HEK293 (cell line): Measurements from ENCODE around the gene LRFN4.

Source experiments
- CTCF ChIA-PET: fragments of 350-600 bp; formaldehyde crosslinking; extraction: SDS; loops from one replicate; lab custom pipeline; 2021; ENCODE audit warnings: antibody characterized with exemption; lab: Yijun Ruan, JAX
- POLR2A ChIA-PET: fragments of 300-600 bp; formaldehyde crosslinking; extraction: SDS; loops from one replicate; lab custom pipeline; 2020; ENCODE audit warnings: antibody characterized with exemption, inconsistent platforms; lab: Yijun Ruan, JAX
- H3K27ac ChIP-seq: fragments of 200-500 bp; sonication (Bioruptor generic); 2 replicates; pipeline ENCODE4 v1.5.1; 2014; ENCODE audit warnings: low read depth, low read length, control low read depth, inconsistent platforms; ENCODE audit errors: extremely low read depth
- H3K36me3 ChIP-seq, 2 experiments: fragments of 200-500 bp in 1 of 2; sonication (Bioruptor generic) in 1 of 2; 1 replicate in 1 of 2; 2 replicates in 1 of 2; pipeline ENCODE4 v1.5.1; 2014 to 2017; ENCODE audit warnings: inconsistent platforms in 2 of 2, low read length in 2 of 2; ENCODE audit not compliant: control insufficient read depth in 2 of 2, insufficient read depth in 1 of 2
- H3K4me1 ChIP-seq: fragments of 200-500 bp; sonication (Bioruptor generic); 2 replicates; pipeline ENCODE4 v1.5.1; 2014; ENCODE audit warnings: mild to moderate bottlenecking, low read length, inconsistent platforms; ENCODE audit not compliant: control insufficient read depth, insufficient read depth
- H3K4me3 ChIP-seq: 2 replicates; pipeline ENCODE4 v1.5.1; 2011; ENCODE audit warnings: low read depth, mild to moderate bottlenecking, control low read depth, low read length, moderate library complexity
- H3K9me3 ChIP-seq: fragments of 200-500 bp; sonication (Bioruptor generic); 2 replicates; pipeline ENCODE4 v1.5.1; 2014; ENCODE audit warnings: low read depth, low read length, inconsistent platforms; ENCODE audit not compliant: control insufficient read depth, insufficient read depth
- GLIS1 ChIP-seq: fragments of 450-650 bp; formaldehyde crosslinking; IDR thresholded peaks from 2 replicates; pipeline ENCODE4 v1.5.1; 2016; ENCODE audit warnings: missing biosample characterization, missing genetic modification characterization
- IKZF3 ChIP-seq: fragments of 450-650 bp; IDR thresholded peaks from 2 replicates; pipeline ENCODE4 v1.5.0; 2018; ENCODE audit warnings: missing biosample characterization, mild to moderate bottlenecking, missing genetic modification characterization, moderate library complexity
- KLF10 ChIP-seq: fragments of 450-650 bp; IDR thresholded peaks from 2 replicates; pipeline ENCODE4 v1.5.1; 2018; ENCODE audit warnings: missing biosample characterization, mild to moderate bottlenecking, missing genetic modification characterization
- KLF7 ChIP-seq: fragments of 450-650 bp; formaldehyde crosslinking; IDR thresholded peaks from 2 replicates; pipeline ENCODE4 v1.5.1; 2016; ENCODE audit warnings: missing biosample characterization, missing genetic modification characterization, borderline replicate concordance
- RBAK ChIP-seq: fragments of 450-650 bp; formaldehyde crosslinking; IDR thresholded peaks from 2 replicates; pipeline ENCODE4 v1.5.1; 2016; ENCODE audit warnings: missing biosample characterization, missing genetic modification characterization
- ZBTB20 ChIP-seq: fragments of 450-650 bp; formaldehyde crosslinking; IDR thresholded peaks from 2 replicates; pipeline ENCODE4 v1.5.1; 2016; ENCODE audit warnings: missing biosample characterization, missing genetic modification characterization
- ZIC2 ChIP-seq: fragments of 450-650 bp; formaldehyde crosslinking; IDR thresholded peaks from 2 replicates; pipeline ENCODE4 v1.5.1; 2016; ENCODE audit warnings: missing biosample characterization, missing genetic modification characterization
- ZNF10 ChIP-seq: fragments of 450-650 bp; formaldehyde crosslinking; IDR thresholded peaks from 2 replicates; pipeline ENCODE4 v1.5.1; 2017; ENCODE audit warnings: missing biosample characterization, missing genetic modification characterization
- ZNF214 ChIP-seq: fragments of 450-650 bp; formaldehyde crosslinking; IDR thresholded peaks from 2 replicates; pipeline ENCODE4 v1.5.1; 2017; ENCODE audit warnings: missing biosample characterization, mild to moderate bottlenecking, missing genetic modification characterization, borderline replicate concordance
- ZNF324 ChIP-seq: fragments of 450-650 bp; formaldehyde crosslinking; IDR thresholded peaks from 2 replicates; pipeline ENCODE4 v1.5.1; 2016; ENCODE audit warnings: missing biosample characterization, missing genetic modification characterization
- ZNF48 ChIP-seq: fragments of 450-650 bp; formaldehyde crosslinking; IDR thresholded peaks from 2 replicates; pipeline ENCODE4 v1.5.1; 2016; ENCODE audit warnings: missing biosample characterization, missing genetic modification characterization
- ZNF514 ChIP-seq: fragments of 450-650 bp; formaldehyde crosslinking; IDR thresholded peaks from 2 replicates; pipeline ENCODE4 v1.5.1; 2016; ENCODE audit warnings: missing biosample characterization, missing genetic modification characterization
- ZNF521 ChIP-seq: fragments of 450-650 bp; formaldehyde crosslinking; IDR thresholded peaks from 2 replicates; pipeline ENCODE4 v1.5.1; 2017; ENCODE audit warnings: missing biosample characterization, mild to moderate bottlenecking, missing genetic modification characterization
- ZNF529 ChIP-seq: fragments of 450-650 bp; formaldehyde crosslinking; IDR thresholded peaks from 2 replicates; pipeline ENCODE4 v1.5.1; 2017; ENCODE audit warnings: missing genetic modification characterization, missing biosample characterization; ENCODE audit not compliant: insufficient replicate concordance
- ZNF621 ChIP-seq: fragments of 450-650 bp; formaldehyde crosslinking; IDR thresholded peaks from 2 replicates; pipeline ENCODE4 v1.5.1; 2017; ENCODE audit warnings: missing biosample characterization, missing genetic modification characterization
- ZNF677 ChIP-seq: fragments of 450-650 bp; IDR thresholded peaks from 2 replicates; pipeline ENCODE4 v1.5.0; 2018; ENCODE audit warnings: missing biosample characterization, mild to moderate bottlenecking, missing genetic modification characterization, moderate library complexity
- ZNF701 ChIP-seq: fragments of 450-650 bp; formaldehyde crosslinking; IDR thresholded peaks from 2 replicates; pipeline ENCODE4 v1.5.1; 2016; ENCODE audit warnings: missing biosample characterization, missing genetic modification characterization
- TF ChIP-seq, protein P1 (sequence below): fragments of 450-650 bp; formaldehyde crosslinking; IDR thresholded peaks from 2 replicates; pipeline ENCODE4 v1.5.1; 2016; ENCODE audit warnings: missing biosample characterization, missing genetic modification characterization, borderline replicate concordance
- TF ChIP-seq, protein P2 (sequence below): fragments of 450-650 bp; formaldehyde crosslinking; IDR thresholded peaks from 2 replicates; pipeline ENCODE4 v1.5.1; 2016; ENCODE audit warnings: missing biosample characterization, missing genetic modification characterization, borderline replicate concordance
- TF ChIP-seq, protein P3 (sequence below): fragments of 450-650 bp; formaldehyde crosslinking; IDR thresholded peaks from 2 replicates; pipeline ENCODE4 v1.5.0; 2017; ENCODE audit warnings: missing biosample characterization, missing genetic modification characterization, borderline replicate concordance
- TF ChIP-seq, protein P4 (sequence below): fragments of 450-650 bp; formaldehyde crosslinking; IDR thresholded peaks from 2 replicates; pipeline ENCODE4 v1.5.1; 2016; ENCODE audit warnings: missing biosample characterization, missing genetic modification characterization

Gene LRFN4

DNA sequence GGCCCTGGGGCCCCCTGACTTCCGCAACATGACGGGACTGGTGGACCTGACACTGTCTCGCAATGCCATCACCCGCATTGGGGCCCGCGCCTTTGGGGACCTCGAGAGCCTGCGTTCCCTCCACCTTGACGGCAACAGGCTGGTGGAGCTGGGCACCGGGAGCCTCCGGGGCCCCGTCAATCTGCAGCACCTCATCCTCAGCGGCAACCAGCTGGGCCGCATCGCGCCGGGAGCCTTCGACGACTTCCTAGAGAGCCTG is 992 bp downstream of the LRFN4 start:
- Histone ChIP-seq H3K27ac (no peak overlapping the region), H3K4me1 (no peaks in the 10 kb centered on the region), H3K36me3 (peaks cover 0 to 19% of the 10 kb centered on the region in 2 experiments; a peak in 1 of 3 replicates), H3K4me3 (no peak overlapping the region), H3K9me3 (no peaks in the 10 kb centered on the region)
- POLR2A ChIA-PET = interaction anchor here (0.6 to 1.2 kb wide), 2 partner anchors 14 to 1888 kb away, joined by 3 read pairs; partner anchors contain the start of gene RCE1
- CTCF ChIA-PET = interaction anchor here (1.4 kb wide), 1 partner anchor 14 kb away, joined by 3 read pairs; the partner anchor contains the start of gene RCE1
- TF ChIP-seq ZBTB20 (peak; percentile 38; the same call in 1 of the 2 replicates), ZNF677 (tag by site-specific recombination) (no peak)

DNA sequence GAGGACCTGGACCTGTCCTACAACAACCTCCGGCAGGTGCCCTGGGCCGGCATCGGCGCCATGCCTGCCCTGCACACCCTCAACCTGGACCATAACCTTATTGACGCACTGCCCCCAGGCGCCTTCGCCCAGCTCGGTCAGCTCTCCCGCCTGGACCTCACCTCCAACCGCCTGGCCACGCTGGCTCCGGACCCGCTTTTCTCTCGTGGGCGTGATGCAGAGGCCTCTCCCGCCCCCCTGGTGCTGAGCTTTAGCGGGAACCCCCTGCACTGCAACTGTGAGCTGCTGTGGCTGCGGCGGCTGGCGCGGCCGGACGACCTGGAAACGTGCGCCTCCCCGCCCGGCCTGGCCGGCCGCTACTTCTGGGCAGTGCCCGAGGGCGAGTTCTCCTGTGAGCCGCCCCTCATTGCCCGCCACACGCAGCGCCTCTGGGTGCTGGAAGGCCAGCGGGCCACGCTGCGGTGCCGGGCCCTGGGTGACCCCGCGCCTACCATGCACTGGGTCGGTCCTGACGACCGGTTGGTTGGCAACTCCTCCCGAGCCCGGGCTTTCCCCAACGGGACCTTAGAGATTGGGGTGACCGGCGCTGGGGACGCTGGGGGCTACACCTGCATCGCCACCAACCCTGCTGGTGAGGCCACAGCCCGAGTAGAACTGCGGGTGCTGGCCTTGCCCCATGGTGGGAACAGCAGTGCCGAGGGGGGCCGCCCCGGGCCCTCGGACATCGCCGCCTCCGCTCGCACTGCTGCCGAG is 1.5 kb downstream of the LRFN4 start:
- no peaks in the 10 kb centered on the region for H3K4me1 ChIP-seq
- no peak overlapping the region for H3K27ac ChIP-seq
- H3K36me3 ChIP-seq = peaks cover 0 to 19% of the 10 kb centered on the region in 2 experiments; a peak in 1 of 3 replicates
- H3K9me3 ChIP-seq = no peaks in the 10 kb centered on the region
- TF ChIP-seq ZNF521 (tag by site-specific recombination) = no peak
- TF ChIP-seq, protein P1, sequence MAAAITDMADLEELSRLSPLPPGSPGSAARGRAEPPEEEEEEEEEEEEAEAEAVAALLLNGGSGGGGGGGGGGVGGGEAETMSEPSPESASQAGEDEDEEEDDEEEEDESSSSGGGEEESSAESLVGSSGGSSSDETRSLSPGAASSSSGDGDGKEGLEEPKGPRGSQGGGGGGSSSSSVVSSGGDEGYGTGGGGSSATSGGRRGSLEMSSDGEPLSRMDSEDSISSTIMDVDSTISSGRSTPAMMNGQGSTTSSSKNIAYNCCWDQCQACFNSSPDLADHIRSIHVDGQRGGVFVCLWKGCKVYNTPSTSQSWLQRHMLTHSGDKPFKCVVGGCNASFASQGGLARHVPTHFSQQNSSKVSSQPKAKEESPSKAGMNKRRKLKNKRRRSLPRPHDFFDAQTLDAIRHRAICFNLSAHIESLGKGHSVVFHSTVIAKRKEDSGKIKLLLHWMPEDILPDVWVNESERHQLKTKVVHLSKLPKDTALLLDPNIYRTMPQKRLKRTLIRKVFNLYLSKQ (tag by site-specific recombination) = no peak
- TF ChIP-seq IKZF3 (tag by site-specific recombination) = no peak
- TF ChIP-seq ZNF514 = no peak
- no peak for TF ChIP-seq GLIS1
- TF ChIP-seq, protein P2, sequence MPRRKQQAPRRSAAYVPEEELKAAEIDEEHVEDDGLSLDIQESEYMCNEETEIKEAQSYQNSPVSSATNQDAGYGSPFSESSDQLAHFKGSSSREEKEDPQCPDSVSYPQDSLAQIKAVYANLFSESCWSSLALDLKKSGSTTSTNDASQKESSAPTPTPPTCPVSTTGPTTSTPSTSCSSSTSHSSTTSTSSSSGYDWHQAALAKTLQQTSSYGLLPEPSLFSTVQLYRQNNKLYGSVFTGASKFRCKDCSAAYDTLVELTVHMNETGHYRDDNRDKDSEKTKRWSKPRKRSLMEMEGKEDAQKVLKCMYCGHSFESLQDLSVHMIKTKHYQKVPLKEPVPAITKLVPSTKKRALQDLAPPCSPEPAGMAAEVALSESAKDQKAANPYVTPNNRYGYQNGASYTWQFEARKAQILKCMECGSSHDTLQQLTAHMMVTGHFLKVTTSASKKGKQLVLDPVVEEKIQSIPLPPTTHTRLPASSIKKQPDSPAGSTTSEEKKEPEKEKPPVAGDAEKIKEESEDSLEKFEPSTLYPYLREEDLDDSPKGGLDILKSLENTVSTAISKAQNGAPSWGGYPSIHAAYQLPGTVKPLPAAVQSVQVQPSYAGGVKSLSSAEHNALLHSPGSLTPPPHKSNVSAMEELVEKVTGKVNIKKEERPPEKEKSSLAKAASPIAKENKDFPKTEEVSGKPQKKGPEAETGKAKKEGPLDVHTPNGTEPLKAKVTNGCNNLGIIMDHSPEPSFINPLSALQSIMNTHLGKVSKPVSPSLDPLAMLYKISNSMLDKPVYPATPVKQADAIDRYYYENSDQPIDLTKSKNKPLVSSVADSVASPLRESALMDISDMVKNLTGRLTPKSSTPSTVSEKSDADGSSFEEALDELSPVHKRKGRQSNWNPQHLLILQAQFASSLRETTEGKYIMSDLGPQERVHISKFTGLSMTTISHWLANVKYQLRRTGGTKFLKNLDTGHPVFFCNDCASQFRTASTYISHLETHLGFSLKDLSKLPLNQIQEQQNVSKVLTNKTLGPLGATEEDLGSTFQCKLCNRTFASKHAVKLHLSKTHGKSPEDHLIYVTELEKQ (tag by site-specific recombination) = no peak
- TF ChIP-seq ZNF10 (tag by site-specific recombination) = no peak
- TF ChIP-seq ZNF701 (tag by site-specific recombination) = no peak
- TF ChIP-seq ZNF214 = no peak
- TF ChIP-seq ZNF529 (tag by site-specific recombination) = no peak
- TF ChIP-seq ZIC2 (tag by site-specific recombination) = no peak
- TF ChIP-seq RBAK (tag by site-specific recombination) = no peak
- TF ChIP-seq ZNF324 (tag by site-specific recombination) = no peak
- no peak for TF ChIP-seq KLF10 (tag by site-specific recombination)
- TF ChIP-seq, protein P3, sequence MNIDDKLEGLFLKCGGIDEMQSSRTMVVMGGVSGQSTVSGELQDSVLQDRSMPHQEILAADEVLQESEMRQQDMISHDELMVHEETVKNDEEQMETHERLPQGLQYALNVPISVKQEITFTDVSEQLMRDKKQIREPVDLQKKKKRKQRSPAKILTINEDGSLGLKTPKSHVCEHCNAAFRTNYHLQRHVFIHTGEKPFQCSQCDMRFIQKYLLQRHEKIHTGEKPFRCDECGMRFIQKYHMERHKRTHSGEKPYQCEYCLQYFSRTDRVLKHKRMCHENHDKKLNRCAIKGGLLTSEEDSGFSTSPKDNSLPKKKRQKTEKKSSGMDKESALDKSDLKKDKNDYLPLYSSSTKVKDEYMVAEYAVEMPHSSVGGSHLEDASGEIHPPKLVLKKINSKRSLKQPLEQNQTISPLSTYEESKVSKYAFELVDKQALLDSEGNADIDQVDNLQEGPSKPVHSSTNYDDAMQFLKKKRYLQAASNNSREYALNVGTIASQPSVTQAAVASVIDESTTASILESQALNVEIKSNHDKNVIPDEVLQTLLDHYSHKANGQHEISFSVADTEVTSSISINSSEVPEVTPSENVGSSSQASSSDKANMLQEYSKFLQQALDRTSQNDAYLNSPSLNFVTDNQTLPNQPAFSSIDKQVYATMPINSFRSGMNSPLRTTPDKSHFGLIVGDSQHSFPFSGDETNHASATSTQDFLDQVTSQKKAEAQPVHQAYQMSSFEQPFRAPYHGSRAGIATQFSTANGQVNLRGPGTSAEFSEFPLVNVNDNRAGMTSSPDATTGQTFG (tag by site-specific recombination) = no peak
- TF ChIP-seq ZNF621 (tag by site-specific recombination) = no peak
- TF ChIP-seq, protein P4, sequence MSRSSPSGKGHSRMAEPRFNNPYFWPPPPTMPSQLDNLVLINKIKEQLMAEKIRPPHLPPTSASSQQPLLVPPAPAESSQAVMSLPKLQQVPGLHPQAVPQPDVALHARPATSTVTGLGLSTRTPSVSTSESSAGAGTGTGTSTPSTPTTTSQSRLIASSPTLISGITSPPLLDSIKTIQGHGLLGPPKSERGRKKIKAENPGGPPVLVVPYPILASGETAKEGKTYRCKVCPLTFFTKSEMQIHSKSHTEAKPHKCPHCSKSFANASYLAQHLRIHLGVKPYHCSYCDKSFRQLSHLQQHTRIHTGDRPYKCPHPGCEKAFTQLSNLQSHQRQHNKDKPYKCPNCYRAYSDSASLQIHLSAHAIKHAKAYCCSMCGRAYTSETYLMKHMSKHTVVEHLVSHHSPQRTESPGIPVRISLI = no peak
- TF ChIP-seq ZNF48 = no peak
- TF ChIP-seq KLF7 (tag by site-specific recombination) = no peak
- POLR2A ChIA-PET = interaction anchor here (0.6 to 1.2 kb wide), 2 partner anchors 15 to 1889 kb away, joined by 3 read pairs; partner anchors contain the start of gene RCE1
- H3K4me3 ChIP-seq = no peak overlapping the region
- CTCF ChIA-PET = interaction anchor here (1.4 kb wide), 1 partner anchor 15 kb away, joined by 3 read pairs; the partner anchor contains the start of gene RCE1
